ENCODE measurements around the gene ARTN. TPM values are rescaled to one million over a fixed set of nuclear protein-coding genes. Genes with fewer than 3 reads are reported as not detected.

The ARTN gene
- total and polyA plus RNA-seq, 4 donors = 0.23 to 2.7 (median 1.2) TPM

DNA sequence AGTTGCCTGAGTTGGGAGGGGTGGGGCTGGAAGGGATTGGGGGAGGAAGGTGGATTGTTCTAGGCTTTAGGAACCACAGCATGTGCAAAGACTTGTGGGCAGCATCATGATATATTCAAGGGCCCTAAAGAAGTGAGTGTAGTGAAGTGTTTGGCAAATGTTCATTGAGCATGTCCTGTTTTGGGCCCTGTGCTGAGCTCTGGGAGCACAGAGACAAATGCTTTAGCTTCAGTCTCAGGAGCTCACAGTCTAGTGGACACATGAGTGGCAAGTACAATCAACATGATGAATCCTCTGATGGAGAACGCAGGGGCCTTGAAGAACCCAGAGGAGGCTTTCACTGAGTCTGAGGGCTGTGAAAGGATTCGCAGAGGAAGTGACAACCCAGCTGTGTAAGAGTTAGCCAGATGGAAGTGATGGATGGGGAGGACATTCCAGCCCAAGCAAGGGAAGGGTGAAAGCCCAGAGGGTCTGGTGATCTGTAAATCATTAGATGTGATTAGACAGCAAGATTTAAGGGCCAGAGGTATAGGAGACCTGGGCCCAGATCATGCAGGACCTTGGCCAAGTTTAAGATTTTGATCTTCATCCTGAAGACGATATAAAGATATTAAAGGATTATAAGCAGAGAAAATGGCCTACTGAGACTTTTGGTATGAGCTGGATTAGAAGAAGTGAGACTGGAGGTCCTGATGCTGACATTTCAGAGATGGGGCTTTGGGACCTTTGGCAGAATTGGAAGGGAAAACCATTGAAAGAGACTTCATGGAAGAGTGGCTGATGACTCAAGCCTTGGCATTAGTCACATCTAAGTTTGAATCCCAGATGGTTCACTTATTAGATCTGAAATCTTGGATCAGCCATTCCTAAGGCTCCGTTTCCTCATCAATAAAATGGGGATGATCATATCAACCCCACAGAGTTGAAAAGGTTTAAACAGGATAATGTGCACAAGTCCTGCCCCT, 17.7 kb downstream of the ARTN start:
- H3K27me3 ChIP-seq (ENCODE audit: control insufficient read depth in 3 of 3, insufficient read depth in 3 of 3, low read length in 2 of 3) = no peaks in the 10 kb centered on the region
- ATAC-seq (ENCODE audit: insufficient read depth, low FRiP score) = no peak
- H3K9ac ChIP-seq (ENCODE audit: insufficient read depth in 1 of 2, low read length in 2 of 2) = no peak overlapping the region
- H3K27ac ChIP-seq (ENCODE audit: low read depth in 1 of 2, low read length in 1 of 2) = no peak overlapping the region
- WGBS, 2 donors = 90% methylated on average over 4 of the region's 4 CpGs
- H3K36me3 ChIP-seq (ENCODE audit: control insufficient read depth in 4 of 4, insufficient read depth in 4 of 4, low read length in 4 of 4) = peaks cover 0 to 18% (median under 1%) of the 10 kb centered on the region in 4 donors
- peaks cover 0 to 20% (median 8%) of the 10 kb centered on the region in 5 donors for H3K4me1 ChIP-seq (ENCODE audit: control insufficient read depth in 5 of 5, insufficient read depth in 5 of 5, low read length in 5 of 5)
- no peaks in the 10 kb centered on the region for H3K9me3 ChIP-seq (ENCODE audit: control insufficient read depth in 4 of 4, insufficient read depth in 3 of 4, low read length in 3 of 4)
- no peak overlapping the region for H3K4me3 ChIP-seq
- no peak for DNase-seq
- TF ChIP-seq, protein P1, sequence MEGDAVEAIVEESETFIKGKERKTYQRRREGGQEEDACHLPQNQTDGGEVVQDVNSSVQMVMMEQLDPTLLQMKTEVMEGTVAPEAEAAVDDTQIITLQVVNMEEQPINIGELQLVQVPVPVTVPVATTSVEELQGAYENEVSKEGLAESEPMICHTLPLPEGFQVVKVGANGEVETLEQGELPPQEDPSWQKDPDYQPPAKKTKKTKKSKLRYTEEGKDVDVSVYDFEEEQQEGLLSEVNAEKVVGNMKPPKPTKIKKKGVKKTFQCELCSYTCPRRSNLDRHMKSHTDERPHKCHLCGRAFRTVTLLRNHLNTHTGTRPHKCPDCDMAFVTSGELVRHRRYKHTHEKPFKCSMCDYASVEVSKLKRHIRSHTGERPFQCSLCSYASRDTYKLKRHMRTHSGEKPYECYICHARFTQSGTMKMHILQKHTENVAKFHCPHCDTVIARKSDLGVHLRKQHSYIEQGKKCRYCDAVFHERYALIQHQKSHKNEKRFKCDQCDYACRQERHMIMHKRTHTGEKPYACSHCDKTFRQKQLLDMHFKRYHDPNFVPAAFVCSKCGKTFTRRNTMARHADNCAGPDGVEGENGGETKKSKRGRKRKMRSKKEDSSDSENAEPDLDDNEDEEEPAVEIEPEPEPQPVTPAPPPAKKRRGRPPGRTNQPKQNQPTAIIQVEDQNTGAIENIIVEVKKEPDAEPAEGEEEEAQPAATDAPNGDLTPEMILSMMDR (IDR thresholded peaks at IDR 0.05; ENCODE audit: control extremely low read depth, extremely low read depth) = no peak

DNA sequence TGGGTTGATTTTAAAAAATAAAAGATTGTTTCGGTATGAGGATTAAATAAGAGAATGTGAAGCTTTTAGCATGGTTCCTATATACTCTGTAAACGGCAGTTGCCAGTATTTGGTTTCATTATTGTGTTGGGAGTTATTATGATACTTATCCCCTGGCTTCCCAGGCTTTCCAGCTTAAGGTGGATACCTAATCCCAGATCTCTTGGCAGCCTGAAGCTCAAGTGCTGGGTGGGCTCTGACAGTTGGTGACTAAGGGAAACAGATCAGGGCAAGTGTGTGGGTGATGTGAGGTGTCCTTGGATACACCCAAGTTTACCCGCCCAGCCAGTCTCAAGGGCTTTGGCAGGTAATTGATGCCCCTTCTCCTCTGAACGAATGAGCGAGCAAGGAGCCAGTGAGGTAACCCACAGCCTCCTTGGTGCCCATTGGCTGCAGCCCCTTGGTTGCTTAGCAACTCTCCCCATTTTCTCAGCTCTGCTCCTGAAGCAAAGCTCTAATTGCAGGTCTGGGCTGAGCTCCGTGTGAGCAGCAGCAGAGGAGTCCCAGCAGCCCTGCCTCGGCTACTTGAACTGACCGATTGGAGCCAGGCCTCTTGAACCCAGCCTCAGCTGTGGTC, 19.2 kb downstream of the ARTN start:
- Histone ChIP-seq H3K27ac (ENCODE audit: low read depth in 1 of 2, low read length in 1 of 2) (no peak overlapping the region), H3K9me3 (ENCODE audit: control insufficient read depth in 4 of 4, insufficient read depth in 3 of 4, low read length in 3 of 4) (no peaks in the 10 kb centered on the region), H3K27me3 (ENCODE audit: control insufficient read depth in 3 of 3, insufficient read depth in 3 of 3, low read length in 2 of 3) (no peaks in the 10 kb centered on the region), H3K4me3 (no peak overlapping the region), H3K36me3 (ENCODE audit: control insufficient read depth in 4 of 4, insufficient read depth in 4 of 4, low read length in 4 of 4) (peaks cover 3 to 30% (median 12%) of the 10 kb centered on the region in 4 donors), H3K9ac (ENCODE audit: insufficient read depth in 1 of 2, low read length in 2 of 2) (no peak overlapping the region), H3K4me1 (ENCODE audit: control insufficient read depth in 5 of 5, insufficient read depth in 5 of 5, low read length in 5 of 5) (peaks cover 0 to 12% (median 4%) of the 10 kb centered on the region in 5 donors)
- no peak for DNase-seq
- TF ChIP-seq, protein P1 (IDR thresholded peaks at IDR 0.05; ENCODE audit: control extremely low read depth, extremely low read depth) = no peak
- ATAC-seq (ENCODE audit: insufficient read depth, low FRiP score) = no peak
- WGBS, 2 donors = 82 to 91% methylated on average over 8 of the region's 8 CpGs

GRCh38 chr1:43953361-43953760, 19.8 kb downstream of the ARTN start:
- peaks cover 0 to 8% (median 0%) of the 10 kb centered on the region in 5 donors for H3K4me1 ChIP-seq (ENCODE audit: control insufficient read depth in 5 of 5, insufficient read depth in 5 of 5, low read length in 5 of 5)
- H3K27ac ChIP-seq (ENCODE audit: low read depth in 1 of 2, low read length in 1 of 2) = no peak overlapping the region
- ATAC-seq (ENCODE audit: insufficient read depth, low FRiP score) (no peak), DNase-seq (no peak)
- H3K36me3 ChIP-seq (ENCODE audit: control insufficient read depth in 4 of 4, insufficient read depth in 4 of 4, low read length in 4 of 4) = peaks cover 3 to 35% (median 12%) of the 10 kb centered on the region in 4 donors
- no peak overlapping the region for H3K4me3 ChIP-seq
- H3K9ac ChIP-seq (ENCODE audit: insufficient read depth in 1 of 2, low read length in 2 of 2) = no peak overlapping the region
- TF ChIP-seq, protein P1 (IDR thresholded peaks at IDR 0.05; ENCODE audit: control extremely low read depth, extremely low read depth) = no peak
- no peaks in the 10 kb centered on the region for H3K9me3 ChIP-seq (ENCODE audit: control insufficient read depth in 4 of 4, insufficient read depth in 3 of 4, low read length in 3 of 4)
- H3K27me3 ChIP-seq (ENCODE audit: control insufficient read depth in 3 of 3, insufficient read depth in 3 of 3, low read length in 2 of 3) = no peaks in the 10 kb centered on the region
- WGBS, 2 donors = 84 to 85% methylated on average over 3 of the region's 3 CpGs

All from lung (tissue), 12 donors.